GM12878 (cell line): Measurements from ENCODE around the gene PTGR3. TPM values are rescaled to one million over a fixed set of nuclear protein-coding genes. Genes with fewer than 3 reads are reported as not detected.

Experiments
- ATF7 ChIP-seq: fragments of 450-650 bp; IDR thresholded peaks from 2 replicates; pipeline ENCODE4 v1.6.1; 2016; ENCODE audit warnings: low read depth, mild to moderate bottlenecking
- BCL11A ChIP-seq: IDR thresholded peaks from 2 replicates; pipeline ENCODE4 v1.6.1; 2011; ENCODE audit warnings: low read depth, low read length
- CHD2 ChIP-seq: IDR thresholded peaks from 2 replicates; pipeline ENCODE4 v1.6.1; 2011; ENCODE audit warnings: low read depth, low read length, improper control_type of control experiment, borderline replicate concordance
- CHD4 ChIP-seq: fragments of 200-600 bp; sonication (generic); IDR thresholded peaks from 2 replicates; pipeline ENCODE4 v1.6.1; 2016; ENCODE audit warnings: mild to moderate bottlenecking
- CREM ChIP-seq: IDR thresholded peaks from 2 replicates; pipeline ENCODE4 v1.6.1; 2014; ENCODE audit warnings: antibody characterized with exemption, low read depth
- DPF2 ChIP-seq: fragments of 450-650 bp; IDR thresholded peaks from 2 replicates; pipeline ENCODE4 v1.6.1; 2017; ENCODE audit warnings: mild to moderate bottlenecking
- EED ChIP-seq: sonication (generic); IDR thresholded peaks from 2 replicates; pipeline ENCODE4 v1.6.1; 2016; ENCODE audit warnings: antibody characterized with exemption, low read depth
- GABPA ChIP-seq: IDR thresholded peaks from 2 replicates; pipeline ENCODE4 v1.6.1; 2014; ENCODE audit warnings: antibody characterized with exemption, low read depth, mild to moderate bottlenecking, inconsistent platforms
- GATAD2B ChIP-seq: fragments of 450-650 bp; conservative IDR thresholded peaks from 2 replicates; pipeline ENCODE4 v1.6.1; 2017; ENCODE audit warnings: low read depth, mild to moderate bottlenecking, moderate library complexity
- IRF3 ChIP-seq: fragments of 450-650 bp; IDR thresholded peaks from 2 replicates; pipeline ENCODE4 v1.6.1; 2014; ENCODE audit warnings: mild to moderate bottlenecking
- IRF4 ChIP-seq: IDR thresholded peaks from 2 replicates; pipeline ENCODE4 v1.6.1; 2011; ENCODE audit warnings: low read depth, low read length
- JUNB ChIP-seq: IDR thresholded peaks from 2 replicates; pipeline ENCODE4 v1.6.1; 2016; ENCODE audit warnings: antibody characterized with exemption, mild to moderate bottlenecking
- KLF5 ChIP-seq: fragments of 450-650 bp; IDR thresholded peaks from 2 replicates; pipeline ENCODE4 v1.6.1; 2014; ENCODE audit warnings: mild to moderate bottlenecking; ENCODE audit not compliant: partially characterized antibody
- MXI1 ChIP-seq: fragments of 150-350 bp; IDR thresholded peaks from 2 replicates; pipeline ENCODE4 v1.6.1; 2011; ENCODE audit warnings: low read depth, mild to moderate bottlenecking, inconsistent platforms, low read length, improper control_type of control experiment
- NFYA ChIP-seq: IDR thresholded peaks from 2 replicates; pipeline ENCODE4 v1.6.1; 2011; ENCODE audit warnings: low read depth, mild to moderate bottlenecking, low read length, improper control_type of control experiment, borderline replicate concordance
- NR2F1 ChIP-seq: fragments of 450-650 bp; conservative IDR thresholded peaks from 2 replicates; pipeline ENCODE4 v1.6.1; 2017; ENCODE audit warnings: mild to moderate bottlenecking
- POLR2AphosphoS2 ChIP-seq: IDR thresholded peaks from 2 replicates; pipeline ENCODE4 v1.6.1; 2011; ENCODE audit warnings: low read depth, mild to moderate bottlenecking, low read length, improper control_type of control experiment, moderate library complexity
- REST ChIP-seq: IDR thresholded peaks from 2 replicates; pipeline ENCODE4 v1.6.1; 2012; ENCODE audit warnings: mild to moderate bottlenecking, low read depth, low read length
- SMARCA5 ChIP-seq: fragments of 450-650 bp; IDR thresholded peaks from 2 replicates; pipeline ENCODE4 v1.6.1; 2017; ENCODE audit warnings: mild to moderate bottlenecking
- TBL1XR1 ChIP-seq: IDR thresholded peaks from 2 replicates; pipeline ENCODE4 v1.6.1; 2012; ENCODE audit warnings: low read depth, low read length, improper control_type of control experiment
- ZZZ3 ChIP-seq: IDR thresholded peaks from 2 replicates; pipeline ENCODE4 v1.6.1; 2011; ENCODE audit warnings: low read depth; ENCODE audit not compliant: control insufficient read depth, insufficient read length
- polyA plus RNA-seq, 11 experiments: library from polyadenylated mRNA; depleted of rRNA in 4 of 11; unstranded in 6 of 11; stranded (reverse) in 5 of 11; fragments of >200 nt; fragmentation: Nextera tagmentation in 4 of 11; fragmentation: Illumina TruSeq in 1 of 11; extraction: Ambion mirVana in 4 of 11; extraction: Trizol in 1 of 11; gene quantifications; 1 replicate in 1 of 11; 2 replicates in 10 of 11; pipeline versions ENCODE4 v1.2.1 to v1.2.3, GENCODE V29; 2011 to 2016; ENCODE audit warnings: inconsistent platforms in 2 of 11, missing spikeins in 2 of 11, low read depth in 1 of 11
- total RNA-seq, 4 experiments: library from RNA; depleted of rRNA in 3 of 4; stranded (reverse); fragments of >200 nt in 3 of 4; fragmentation: Illumina TruSeq in 1 of 4; extraction: Trizol in 1 of 4; gene quantifications; 2 replicates each; pipeline versions ENCODE4 v1.2.1 to v1.2.3, GENCODE V29; 2013 to 2021
- TF ChIP-seq, protein P1 (sequence below): IDR thresholded peaks from 2 replicates; pipeline ENCODE4 v1.6.1; 2012; ENCODE audit warnings: low read depth, low read length, improper control_type of control experiment
- TF ChIP-seq, protein P2 (sequence below): fragments of 450-650 bp; IDR thresholded peaks from 2 replicates; pipeline ENCODE4 v1.6.1; 2017; ENCODE audit warnings: mild to moderate bottlenecking, moderate library complexity

Gene PTGR3
- total and polyA plus RNA-seq, 10 of the 15 experiments (the other 5 are each of a cell fraction or from before 2014, with no cell fraction given): 6.2 to 69.8 (median 21.9) TPM

- TF ChIP-seq, protein P1, sequence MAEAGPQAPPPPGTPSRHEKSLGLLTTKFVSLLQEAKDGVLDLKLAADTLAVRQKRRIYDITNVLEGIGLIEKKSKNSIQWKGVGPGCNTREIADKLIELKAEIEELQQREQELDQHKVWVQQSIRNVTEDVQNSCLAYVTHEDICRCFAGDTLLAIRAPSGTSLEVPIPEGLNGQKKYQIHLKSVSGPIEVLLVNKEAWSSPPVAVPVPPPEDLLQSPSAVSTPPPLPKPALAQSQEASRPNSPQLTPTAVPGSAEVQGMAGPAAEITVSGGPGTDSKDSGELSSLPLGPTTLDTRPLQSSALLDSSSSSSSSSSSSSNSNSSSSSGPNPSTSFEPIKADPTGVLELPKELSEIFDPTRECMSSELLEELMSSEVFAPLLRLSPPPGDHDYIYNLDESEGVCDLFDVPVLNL: no peak
- peak; percentile 93 for TF ChIP-seq DPF2
- TF ChIP-seq GATAD2B: peak; percentile 69; the same call in 1 of the 2 replicates
- no peak for TF ChIP-seq IRF3
- 0 out of 2 replicates have a peak, but pooled peaks have one; percentile 30 for TF ChIP-seq CREM
- TF ChIP-seq BCL11A: peak; percentile 68
- TF ChIP-seq IRF4: peak; percentile 97
- TF ChIP-seq POLR2AphosphoS2: no peak
- TF ChIP-seq CHD4: no peak
- no peak for TF ChIP-seq ZZZ3
- peak; percentile 14; the same call in 1 of the 2 replicates for TF ChIP-seq TBL1XR1
- peak; percentile 99 for TF ChIP-seq NR2F1
- 0 out of 2 replicates have a peak, but pooled peaks have one; percentile 7 for TF ChIP-seq JUNB
- peak; percentile 34; the same call in 1 of the 2 replicates for TF ChIP-seq ATF7
- no peak for TF ChIP-seq REST
- 0 out of 2 replicates have a peak, but pooled peaks have one; percentile 63 for TF ChIP-seq CHD2
- 0 out of 2 replicates have a peak, but pooled peaks have one; percentile 13 for TF ChIP-seq MXI1
- TF ChIP-seq, protein P2, sequence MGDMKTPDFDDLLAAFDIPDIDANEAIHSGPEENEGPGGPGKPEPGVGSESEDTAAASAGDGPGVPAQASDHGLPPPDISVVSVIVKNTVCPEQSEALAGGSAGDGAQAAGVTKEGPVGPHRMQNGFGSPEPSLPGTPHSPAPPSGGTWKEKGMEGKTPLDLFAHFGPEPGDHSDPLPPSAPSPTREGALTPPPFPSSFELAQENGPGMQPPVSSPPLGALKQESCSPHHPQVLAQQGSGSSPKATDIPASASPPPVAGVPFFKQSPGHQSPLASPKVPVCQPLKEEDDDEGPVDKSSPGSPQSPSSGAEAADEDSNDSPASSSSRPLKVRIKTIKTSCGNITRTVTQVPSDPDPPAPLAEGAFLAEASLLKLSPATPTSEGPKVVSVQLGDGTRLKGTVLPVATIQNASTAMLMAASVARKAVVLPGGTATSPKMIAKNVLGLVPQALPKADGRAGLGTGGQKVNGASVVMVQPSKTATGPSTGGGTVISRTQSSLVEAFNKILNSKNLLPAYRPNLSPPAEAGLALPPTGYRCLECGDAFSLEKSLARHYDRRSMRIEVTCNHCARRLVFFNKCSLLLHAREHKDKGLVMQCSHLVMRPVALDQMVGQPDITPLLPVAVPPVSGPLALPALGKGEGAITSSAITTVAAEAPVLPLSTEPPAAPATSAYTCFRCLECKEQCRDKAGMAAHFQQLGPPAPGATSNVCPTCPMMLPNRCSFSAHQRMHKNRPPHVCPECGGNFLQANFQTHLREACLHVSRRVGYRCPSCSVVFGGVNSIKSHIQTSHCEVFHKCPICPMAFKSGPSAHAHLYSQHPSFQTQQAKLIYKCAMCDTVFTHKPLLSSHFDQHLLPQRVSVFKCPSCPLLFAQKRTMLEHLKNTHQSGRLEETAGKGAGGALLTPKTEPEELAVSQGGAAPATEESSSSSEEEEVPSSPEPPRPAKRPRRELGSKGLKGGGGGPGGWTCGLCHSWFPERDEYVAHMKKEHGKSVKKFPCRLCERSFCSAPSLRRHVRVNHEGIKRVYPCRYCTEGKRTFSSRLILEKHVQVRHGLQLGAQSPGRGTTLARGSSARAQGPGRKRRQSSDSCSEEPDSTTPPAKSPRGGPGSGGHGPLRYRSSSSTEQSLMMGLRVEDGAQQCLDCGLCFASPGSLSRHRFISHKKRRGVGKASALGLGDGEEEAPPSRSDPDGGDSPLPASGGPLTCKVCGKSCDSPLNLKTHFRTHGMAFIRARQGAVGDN: peak; percentile 68; the same call in 1 of the 2 replicates
- 0 out of 2 replicates have a peak, but pooled peaks have one; percentile 44 for TF ChIP-seq SMARCA5
- TF ChIP-seq EED: peak; percentile 91
- no peak for TF ChIP-seq KLF5
- TF ChIP-seq NFYA: no peak
- no peak for TF ChIP-seq GABPA
These were observed 35.9 kb downstream of the PTGR3 start (continued) for GRCh38 chr18:75173125-75173432.
